GM18861 (cell line): ENCODE results near the gene ELOB.
A peak's percentile ranks its signal among the peaks of the same experiment; 100 is the strongest.

ENCODE experiments used
- ATAC-seq: cut with Tn5 transposase; IDR thresholded peaks from one replicate; pipeline ENCODE4 v1.9.1; 2021; ENCODE audit not compliant: unreplicated experiment

The ELOB gene

DNA sequence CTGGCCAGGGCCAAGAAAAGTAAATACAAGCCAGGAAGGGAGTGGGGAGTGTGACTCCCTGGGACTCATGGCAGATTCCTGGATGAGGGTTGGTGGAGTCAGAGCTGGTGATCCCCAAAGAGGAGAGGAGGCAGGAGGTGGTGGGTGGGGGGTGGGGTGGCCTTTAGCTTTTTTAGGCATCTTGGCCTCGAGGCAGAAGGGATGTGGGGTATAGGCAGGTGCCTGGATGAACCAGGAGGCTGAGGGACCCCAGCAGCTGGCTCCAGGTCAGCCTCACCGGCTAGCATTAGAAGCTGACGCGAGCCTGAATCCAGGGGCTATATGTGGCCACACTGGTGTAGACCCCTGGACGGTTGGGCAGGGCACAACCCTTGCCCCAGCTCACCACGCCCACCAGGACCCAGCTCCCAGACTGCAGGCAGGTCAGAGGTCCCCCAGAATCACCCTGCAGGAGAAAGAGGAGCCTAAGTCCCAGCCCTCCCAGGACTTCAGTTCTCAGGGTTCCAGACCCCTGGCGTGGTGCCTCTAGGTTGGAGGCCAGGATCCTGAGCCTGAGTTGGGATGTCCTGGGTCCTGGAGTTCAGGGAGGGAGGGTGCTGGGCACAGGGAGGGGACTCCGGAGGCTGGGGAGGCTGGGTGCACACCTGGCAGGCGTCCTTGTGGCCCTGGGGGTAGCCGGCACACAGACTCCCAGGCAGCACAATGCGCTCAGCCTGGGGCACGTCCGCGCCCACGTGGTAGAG, 7.4 kb upstream of the ELOB start:
- no peak for ATAC-seq

DNA sequence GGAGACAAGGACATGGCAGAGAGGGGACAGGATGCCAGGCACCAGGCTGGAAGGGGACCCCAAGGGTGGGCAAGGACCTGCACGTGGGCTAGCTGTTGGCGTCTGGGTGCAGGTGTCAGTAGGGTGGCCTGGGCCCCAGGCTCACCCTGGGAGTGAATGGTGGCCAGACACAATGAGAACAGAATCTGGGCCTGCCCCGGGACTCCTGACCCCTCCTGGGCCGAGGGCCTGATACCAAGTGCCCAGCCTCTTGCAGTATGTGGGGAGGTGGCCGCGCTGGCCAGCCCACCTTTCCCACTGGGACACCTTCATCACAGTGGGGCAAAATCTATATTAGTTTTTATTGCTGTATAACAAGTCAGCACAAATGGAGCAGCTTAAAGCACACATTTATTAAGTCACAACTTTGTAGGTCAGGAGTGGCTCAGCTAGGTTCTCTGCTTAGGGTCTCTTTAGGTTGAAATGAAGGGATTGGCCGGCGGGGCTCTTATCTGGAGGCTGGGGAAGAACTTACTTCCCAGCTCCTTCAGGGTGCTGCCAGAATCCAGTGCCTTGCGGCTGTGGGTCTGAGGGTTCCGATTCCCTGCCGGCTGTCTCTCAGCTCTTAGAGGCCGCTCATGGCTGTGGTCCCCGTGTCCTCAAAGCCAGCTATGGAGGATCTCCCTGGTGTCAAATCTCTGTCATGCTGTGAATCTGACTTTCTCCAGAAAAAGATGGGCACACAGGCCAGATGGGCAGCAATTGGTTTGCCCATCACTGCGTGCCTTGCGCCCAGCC, 6.7 kb upstream of the ELOB start:
- no peak for ATAC-seq

DNA sequence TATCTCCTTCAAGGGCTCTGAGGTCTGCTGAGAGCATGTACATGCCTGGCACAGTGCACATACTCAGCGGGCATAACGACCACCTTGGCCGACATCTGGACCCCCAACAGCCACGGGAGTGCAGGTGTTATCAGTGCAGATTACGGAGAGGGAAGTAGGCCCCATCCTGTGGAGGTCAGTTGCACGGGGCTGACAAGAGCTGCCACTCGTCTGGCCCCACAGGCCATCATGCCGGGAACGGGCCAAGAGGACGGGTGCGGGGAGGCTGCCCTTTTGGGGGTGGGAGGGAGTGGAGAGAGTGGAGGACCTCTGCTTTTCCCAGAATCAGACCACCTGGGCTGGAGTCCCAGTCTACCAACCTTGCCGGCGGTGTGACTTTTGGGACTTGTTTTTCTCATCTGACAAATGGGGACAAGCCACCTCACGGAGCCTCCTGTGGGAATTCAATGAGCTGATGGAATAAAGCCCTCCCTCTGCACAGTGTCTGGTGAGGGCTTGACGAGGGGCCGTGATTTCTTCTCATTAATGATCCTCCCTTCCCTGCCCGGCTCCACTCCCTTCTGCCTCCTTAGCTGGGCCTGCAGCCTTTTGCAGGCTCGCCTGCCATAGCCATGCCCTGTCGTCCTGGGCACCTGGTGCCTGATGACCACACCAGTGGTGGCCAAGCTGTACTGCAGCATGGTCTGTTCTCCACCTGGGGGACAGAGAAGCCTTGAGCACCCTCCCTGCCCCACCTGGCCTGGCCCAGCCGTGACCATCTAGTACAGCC, 5.7 kb upstream of the ELOB start:
- no peak for ATAC-seq

DNA sequence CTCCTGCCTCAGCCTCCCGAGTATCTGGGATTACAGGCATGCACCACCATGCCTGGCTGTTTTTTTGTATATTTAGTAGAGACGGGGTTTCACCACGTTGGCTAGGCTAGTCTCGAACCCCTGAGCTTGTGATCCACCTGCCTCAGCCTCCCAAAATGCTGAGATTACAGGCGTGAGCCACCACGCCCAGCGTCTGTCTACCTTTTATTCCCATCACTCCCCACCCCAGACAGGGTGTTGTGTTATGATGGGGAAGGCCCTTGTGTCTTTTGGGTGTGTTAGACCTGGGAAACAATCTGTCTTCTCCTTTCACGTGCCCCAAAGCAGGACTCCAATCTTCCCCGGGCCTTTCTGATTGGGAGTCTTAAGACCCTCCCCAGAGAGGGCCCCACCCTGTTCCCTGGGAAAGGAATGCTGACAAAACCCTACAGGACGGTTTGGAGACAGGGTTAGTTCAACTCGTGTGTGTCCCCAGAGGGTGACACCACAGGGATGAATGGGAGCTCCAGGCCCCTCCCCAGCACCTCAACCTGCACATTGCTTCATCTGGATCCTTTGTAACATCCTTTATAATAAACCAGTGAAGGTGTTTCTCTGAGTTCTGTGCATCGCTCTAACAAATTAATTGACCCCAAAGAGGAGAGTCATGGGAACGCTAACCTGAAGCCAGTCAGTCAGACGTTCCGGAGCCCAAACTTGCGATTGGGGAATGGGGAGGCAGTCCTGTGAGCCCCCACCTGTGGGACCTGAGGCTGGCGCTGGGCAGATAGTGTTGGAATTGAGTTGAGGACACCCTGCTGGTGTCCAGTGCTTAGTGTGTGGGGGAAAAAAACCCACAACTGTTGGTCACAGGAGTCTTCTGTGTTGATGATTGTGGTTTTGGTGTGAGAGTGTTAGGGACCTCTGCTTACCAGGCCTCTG, 3.2 kb upstream of the ELOB start:
- ATAC-seq, result no peak

DNA sequence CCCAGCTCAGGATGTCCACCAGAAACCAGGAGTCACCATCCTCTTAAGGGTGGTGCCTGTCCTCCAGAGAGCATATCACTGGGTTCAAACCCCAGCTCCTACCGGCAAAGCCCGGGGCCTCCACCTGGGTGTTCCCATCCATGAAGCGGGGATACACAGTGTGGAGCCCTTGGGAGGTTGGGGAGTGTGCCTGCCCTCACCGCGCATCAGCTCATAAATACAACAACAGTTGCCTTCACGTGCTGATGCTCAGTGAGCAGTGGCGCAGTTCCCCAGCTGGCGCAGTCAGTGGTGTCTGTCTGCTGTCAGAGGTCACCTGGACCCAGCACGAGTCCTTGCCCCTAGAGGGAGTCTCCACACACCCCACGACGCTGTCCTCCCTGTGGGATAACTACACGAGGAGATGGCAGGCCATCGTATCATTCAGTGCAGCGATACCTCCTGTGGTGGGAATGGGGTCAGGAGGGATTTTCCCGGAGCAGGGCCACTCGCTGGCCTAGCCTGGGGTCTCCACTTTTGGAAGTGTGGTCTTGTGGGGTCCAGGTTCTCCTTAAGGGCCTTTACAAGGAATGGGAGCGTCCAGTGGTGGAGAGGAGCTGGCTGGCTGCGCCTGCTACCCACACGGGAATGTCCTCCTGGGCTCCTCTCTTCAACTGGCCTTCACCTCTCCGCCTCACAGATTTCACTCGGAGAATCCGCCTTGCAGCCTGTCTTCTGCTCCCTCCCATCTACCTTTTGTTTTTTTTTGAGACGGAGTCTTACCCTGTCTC, 2.3 kb upstream of the ELOB start:
- no peak for ATAC-seq

DNA sequence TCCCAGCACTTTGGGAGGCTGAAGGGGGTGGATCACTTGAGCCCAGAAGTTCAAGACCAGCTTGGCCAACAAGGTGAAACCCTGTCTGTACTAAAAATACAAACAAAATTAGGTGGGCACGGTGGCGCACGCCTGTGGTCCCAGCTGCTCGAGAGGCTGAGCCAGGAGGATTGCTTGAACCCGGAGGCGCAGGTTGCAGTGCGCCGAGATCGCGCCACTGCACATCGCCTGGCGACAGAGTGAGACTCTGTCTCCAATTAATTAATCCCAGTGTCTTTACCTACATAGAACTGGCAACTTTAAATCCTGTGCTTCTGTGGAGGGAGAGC, 1.5 kb upstream of the ELOB start:
- no peak for ATAC-seq

DNA sequence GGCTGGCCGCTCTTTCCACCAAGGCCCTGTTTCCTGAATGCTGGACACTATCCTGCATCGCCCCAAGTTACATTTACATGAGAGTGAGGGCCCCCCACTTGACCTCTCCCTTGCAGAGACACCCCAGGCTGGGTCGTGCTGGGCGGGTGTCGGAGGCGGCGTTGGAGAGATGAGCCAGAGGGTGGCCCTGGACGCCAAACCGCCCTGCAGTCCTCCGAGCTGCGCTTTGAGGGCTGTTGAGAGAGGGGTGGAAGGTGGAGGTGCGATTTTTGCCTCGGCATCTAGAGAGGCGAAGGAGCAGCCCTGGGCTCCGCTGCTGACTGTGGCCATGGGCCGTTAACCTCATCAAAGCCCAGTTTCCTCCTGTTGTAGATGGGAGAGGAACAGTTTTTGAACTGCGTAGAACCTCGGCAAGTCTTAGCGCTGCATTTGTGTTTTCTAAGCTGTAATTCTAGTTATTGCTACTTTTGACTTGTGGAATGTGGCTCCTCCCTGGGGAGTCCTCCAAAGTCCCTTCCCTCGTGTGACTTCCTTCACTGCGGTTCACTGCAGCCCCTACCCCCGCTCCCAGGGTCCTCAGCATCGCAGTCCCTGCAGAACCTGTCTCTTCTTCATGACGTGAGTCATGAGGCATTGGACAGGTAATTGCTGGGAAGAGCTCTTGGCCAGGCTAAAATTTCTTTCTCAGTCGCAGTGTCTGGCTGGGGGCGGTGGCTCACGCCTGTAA, 986 bp upstream of the ELOB start:
- ATAC-seq, result no peak

DNA sequence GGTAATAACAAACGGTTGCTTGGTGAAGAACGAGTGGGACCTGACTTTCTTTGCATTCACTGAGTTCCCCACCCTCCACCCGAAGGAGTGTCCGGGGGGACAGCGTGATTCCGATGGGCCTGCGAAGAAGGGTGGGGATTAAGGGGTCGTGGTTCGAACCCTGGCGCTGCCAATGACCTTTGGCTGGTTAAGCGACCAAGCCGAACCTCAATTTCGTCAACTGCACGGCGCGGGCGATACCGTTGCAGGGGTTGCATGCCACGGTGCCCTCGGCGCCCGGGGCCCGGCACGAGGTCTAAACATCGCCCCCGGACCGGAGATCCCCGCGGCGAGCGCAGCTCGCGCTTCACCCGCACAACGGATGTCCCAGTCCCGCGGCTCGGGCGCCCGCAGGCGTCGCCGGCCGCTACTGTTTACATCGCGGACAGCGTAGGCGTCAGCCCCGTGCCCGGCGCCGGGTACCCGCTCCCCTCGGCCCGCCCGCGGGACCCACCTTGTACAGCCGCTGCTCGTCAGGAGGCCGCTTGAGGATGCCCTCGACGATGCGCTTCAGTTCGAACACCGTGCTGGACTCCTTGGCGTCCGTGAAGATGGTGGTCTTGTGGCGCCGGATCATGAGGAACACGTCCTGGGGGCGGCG, 460 bp downstream of the ELOB start:
- peak; percentile 19 for ATAC-seq

DNA sequence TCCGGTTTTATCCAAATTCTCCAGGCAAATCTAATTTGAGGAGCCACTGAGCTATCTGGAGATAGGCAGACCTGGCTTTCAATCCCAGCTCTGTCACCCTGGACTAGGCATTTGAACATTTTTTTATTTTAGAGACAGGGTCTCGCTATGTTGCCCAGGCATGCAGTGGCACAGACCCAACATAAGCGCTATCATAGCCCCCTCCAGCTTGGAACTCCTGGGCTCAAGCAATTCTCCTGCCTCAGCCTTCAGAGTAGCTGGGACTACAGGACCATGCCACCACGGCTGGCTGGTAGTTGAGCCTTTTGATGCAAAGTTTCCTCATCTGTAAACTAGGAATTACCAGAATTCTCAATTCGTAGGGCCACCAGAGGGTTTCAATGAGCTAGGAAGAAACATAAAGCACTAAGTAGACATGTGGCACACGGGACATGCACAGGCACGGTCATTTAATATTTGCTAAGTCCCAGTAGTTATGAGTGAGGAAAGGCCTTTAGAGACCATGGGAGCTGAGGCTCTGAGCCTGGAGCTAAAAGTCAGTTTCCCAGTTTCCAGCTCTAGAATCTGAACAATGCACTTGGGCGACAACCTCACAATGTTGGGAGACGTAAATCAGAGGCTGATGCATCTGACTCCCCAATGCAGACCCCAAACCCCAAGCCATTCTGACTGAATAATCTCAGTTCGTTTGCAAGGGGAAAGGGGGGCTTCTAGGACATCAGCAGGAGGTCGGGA, 1.1 kb downstream of the ELOB start:
- no peak for ATAC-seq

DNA sequence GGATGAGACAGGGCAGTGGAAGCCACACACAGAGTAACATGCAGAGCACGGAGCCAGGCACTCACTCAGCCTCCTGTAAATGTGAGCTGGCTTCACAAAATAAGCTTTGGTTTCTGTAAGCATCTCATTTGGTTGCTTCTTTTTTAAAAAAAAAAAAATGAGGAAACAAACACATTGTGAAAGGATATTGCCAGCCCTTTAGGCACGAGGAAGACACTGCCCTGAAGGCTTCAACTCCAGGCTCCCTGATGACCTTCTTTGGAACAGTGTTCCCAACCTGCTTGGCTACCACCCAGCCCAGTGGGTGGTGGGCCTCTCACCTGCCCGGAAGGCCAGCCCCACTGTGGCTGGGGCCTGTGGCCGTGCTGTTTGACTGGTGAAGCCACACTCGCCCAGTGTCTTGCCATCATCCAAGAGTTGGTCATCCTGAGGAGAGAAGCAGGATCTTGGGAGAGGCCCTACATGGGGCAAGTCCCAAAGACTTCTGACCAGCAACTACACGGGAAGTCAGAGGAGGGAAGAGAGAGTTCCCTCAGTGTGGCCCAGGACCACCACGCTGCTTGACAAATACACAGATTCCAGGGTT, 1.9 kb downstream of the ELOB start:
- ATAC-seq, result no peak

DNA sequence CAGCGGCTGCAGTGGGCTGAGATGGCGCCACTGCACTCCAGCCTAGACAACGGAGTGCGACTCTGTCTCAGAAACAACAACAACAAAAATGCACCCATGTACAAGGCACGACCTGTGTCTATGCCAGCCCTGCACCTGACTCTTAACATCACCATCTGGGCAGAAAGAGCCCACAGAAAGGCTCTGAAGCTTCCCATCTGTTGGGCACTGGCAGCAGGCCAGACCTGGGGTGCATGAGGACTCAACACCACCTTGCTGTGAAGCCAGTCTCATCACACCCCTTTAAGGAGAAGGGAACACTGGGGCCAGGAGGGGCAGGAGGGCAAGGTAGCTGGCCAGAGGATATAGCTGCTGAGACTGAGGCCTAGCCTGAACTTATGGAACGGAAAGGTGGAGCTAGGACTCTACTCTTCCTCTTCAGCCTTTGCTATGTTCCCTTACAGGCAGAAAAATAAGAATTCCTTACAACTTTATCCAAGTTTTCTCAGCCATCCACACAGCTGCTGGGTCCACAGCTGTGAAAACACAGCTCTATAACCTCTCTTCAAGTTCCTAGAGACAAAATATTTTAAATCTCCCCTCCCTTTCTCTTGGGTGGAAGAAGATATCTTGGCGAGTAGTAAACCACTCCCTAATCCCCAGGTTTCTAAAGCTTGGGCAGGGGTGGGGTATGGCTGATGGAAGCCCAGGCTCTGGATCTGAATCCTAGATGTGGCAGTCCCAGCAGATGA, 2.8 kb downstream of the ELOB start:
- no peak for ATAC-seq

DNA sequence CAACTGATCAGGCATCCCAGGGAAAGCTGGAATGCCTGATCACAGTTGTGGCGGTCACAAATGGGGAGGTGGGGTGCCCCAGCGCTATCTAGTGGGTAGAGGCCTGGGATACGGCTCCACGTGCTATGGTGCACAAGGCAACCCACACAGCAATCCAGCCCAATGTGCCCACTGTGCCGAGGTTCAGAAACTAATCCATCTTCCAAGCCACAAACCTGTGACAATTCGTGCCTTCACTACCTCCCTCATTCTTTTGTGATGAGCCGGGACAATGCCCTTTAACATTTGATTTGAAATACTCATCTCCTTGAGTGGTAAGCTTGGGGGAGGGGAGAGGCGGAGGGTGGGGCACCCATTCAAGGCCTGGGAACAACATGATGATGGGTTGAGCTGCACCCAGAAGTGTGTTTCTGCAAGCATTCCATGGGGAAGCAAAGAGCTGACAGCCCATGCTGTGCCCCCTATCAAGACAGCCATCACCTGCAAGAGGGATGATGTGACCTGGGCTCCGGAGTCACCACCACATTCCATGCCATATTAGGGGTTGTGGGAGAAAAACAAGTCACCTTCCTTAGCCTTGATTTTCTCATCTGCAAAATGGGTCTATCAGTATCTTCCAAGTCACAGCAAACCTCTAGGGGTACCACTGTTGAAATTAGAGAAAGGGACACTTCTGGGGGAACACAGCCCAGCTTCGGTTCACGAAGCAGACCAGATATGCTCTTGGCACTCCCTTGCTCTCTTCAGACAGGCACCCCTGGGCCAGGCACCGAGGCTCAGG, 3.7 kb downstream of the ELOB start:
- no peak for ATAC-seq

DNA sequence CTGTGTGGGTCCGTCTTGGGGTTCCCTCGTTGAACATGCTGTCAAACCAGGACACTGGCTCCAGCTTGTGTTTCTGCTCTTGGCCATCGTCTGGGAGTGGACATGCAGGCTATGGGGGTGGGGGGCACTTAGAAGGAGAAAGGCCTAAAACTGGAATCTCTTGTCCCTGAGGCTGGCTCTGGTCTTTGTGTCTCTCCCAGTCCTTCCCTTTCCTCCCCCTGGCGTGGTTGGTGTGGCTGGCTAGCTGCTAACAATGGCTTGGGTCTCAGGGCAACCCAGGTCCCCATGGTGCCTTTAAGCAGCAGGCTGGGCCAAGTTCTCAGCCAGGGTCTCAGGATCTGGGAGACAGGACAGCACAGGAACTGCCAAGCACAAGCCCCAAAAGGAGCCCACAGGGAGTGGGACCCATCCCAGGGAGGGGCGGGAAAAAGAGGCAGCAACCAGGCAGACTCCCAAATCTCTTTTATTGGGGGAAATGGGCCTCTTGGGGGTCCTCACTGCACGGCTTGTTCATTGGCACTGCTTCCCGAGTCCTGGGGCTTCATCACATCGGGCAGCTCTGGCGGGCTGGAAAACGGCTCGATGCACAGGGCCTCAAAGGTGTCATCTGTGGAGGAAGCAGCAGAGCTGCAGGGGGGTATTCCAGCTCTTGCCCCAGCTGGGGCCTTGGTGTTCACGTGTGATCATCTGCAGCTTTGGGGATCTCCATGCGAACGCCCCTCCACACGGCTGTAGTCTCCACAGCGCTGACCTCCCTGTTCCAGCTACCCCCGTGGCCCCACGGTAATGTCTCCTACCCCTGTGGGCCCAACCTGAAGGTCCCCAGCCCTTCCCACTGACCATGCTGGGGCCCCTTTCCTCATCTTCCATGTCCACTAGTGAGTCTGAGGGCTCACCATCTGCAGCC, 5.3 kb downstream of the ELOB start:
- ATAC-seq, result no peak

DNA sequence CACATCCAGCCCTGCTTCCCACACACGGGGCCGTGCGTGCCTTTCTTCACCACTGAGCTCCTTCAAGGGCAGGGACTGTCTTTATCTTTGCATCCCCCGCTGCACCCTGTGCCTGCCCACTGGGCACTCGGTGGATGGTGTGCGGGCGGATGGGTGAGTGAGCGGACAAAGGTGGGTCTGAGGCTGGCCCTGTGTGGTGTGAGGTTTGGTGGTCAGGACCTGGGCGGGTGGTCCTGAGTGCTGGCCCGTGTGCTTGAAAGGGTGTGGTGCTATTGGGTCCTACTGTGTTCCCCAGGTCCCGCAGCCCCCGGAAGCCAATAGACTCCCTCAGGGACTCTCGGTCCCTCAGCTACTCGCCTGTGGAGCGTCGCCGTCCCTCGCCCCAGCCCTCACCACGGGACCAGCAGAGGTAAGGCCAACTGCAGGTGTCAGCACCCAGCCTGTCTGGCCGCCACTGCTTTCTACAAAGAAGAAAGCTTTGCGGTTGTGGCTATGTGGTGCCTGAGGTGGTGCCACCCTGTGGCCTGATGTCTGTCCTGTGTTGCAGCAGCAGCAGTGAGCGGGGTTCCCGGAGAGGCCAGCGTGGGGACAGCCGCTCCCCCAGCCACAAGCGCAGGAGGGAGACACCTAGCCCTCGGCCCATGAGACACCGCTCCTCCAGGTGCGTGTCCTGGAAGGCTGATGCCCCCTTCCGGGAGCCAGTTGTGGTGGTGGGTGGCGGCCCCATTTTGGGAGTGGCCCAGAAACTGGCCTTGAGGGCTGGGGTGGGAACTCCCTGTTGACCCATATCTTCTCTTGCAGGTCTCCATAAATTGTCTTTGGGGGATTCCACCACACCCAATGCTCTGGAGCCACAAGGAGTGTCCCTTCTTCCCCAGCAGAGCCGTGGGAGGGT, 6.8 kb downstream of the ELOB start:
- no peak for ATAC-seq

DNA sequence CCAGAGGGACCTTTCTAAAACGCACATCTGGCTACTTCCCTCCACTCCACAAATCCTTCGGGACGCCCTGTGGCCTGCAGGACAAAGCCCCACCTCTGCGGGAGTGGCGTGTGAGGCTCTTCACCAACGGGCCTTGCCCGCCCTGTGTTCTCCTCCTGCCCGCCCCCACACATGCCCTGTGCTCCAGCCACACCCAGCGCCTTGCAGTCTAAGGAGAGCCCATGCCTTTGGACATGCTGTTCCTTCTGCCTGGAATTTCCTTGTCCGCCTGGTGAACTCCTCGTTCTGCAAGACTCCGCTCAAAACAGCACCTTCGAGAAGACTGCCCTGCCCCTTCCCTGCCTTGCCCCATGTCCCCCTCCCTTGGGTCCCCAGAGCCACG, 7.4 kb downstream of the ELOB start:
- no peak for ATAC-seq
